Muscle layer of colon (tissue), 2 donors: ENCODE results near the gene MICAL1.

Source experiments
- H3K27ac ChIP-seq: one replicate; pipeline ENCODE4 v1.7.0; 2013; ENCODE audit warnings: low read depth, mild to moderate bottlenecking, low read length, moderate library complexity
- H3K27me3 ChIP-seq, 2 donors: one replicate each; pipeline ENCODE4 v1.7.0; 2013; ENCODE audit warnings: low read length in 2 of 2, mild to moderate bottlenecking in 2 of 2; ENCODE audit not compliant: insufficient read depth in 2 of 2, control insufficient read depth in 1 of 2
- H3K36me3 ChIP-seq: one replicate; pipeline ENCODE4 v1.7.0; 2013; ENCODE audit warnings: mild to moderate bottlenecking, low read length; ENCODE audit not compliant: insufficient read depth
- H3K4me1 ChIP-seq: one replicate; pipeline ENCODE4 v1.7.0; 2013; ENCODE audit warnings: mild to moderate bottlenecking, low read length; ENCODE audit not compliant: insufficient read depth
- H3K4me3 ChIP-seq, 2 donors: one replicate each; pipeline ENCODE4 v1.7.0; 2013; ENCODE audit warnings: low read length in 2 of 2, low read depth in 1 of 2, mild to moderate bottlenecking in 1 of 2, moderate library complexity in 1 of 2
- H3K9ac ChIP-seq: one replicate; pipeline ENCODE4 v1.7.0; 2013; ENCODE audit warnings: low read length
- H3K9me3 ChIP-seq: one replicate; pipeline ENCODE4 v1.7.0; 2013; ENCODE audit warnings: mild to moderate bottlenecking, low read length
- donor health status: abdominal sarcoma.
- donor health status: Adenocarcinoma of cecum.

The MICAL1 gene

DNA sequence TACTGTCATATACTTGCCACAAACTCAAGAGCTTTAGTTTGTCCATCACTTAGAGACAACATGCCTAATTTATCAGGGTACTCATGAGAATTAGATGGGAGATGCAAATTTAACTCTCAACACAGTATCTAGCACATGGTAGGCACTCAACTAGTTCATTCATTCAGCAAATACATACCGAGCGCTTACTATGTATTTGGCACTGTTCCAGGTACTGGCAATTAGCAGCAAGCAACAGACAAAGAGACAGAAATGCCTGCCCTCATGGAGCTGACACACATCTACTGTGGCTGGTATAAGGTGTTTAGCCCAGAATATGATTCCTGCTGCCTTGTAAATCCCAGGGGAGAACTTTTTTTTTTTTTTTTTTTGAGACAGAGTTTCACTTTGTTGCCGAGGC lies 4.8 kb downstream of the MICAL1 start:
- Histone ChIP-seq H3K27me3 (no peaks in the 10 kb centered on the region), H3K9ac (no peak overlapping the region), H3K27ac (no peak overlapping the region), H3K9me3 (no peaks in the 10 kb centered on the region), H3K36me3 (no peaks in the 10 kb centered on the region), H3K4me1 (peaks cover 9% of the 10 kb centered on the region), H3K4me3 (no peak overlapping the region)

DNA sequence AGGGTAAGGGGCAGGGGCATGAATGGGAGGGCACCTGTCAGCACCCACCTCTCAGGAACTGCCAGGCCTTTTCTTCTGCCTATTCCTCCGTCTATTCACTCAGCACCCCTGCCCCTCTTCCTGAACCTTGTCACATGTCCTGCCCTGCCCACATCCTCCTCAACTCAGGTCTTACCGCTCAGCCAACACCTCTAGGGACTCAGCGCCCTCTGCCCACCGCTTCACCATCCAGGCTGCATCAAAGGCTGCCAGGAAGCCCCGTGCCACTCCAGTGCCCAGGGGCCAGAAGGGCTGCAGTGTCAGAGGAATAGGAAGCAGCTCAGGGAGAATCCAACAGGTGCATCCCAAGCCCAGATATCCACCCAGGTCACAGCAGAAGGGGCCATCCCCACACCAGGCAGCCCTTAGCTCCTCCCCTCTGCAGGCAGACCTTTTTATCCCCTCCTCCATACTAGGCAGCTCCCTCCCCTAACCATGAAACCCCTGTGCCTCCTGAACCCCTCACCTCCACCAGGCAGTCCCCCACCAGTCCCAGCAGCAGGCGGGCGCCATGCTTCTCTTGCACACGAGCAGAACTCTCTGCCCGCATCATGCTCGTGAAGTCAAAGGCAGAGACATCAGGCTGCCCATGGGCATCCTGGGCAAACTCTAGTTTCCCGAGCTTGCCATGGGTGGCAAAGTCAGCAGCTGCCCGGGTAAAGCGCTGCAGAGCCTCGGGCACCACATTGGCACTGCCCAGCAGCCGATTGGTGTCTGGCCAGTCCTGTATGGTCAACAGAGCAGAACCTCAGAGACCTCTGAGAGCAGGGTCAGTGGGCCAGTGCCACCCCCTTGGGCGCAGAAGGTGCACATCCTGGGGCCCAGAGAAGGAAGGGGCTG lies 5.5 kb downstream of the MICAL1 start:
- H3K27me3 ChIP-seq, result no peaks in the 10 kb centered on the region
- no peak overlapping the region for H3K4me3 ChIP-seq
- peaks cover 9% of the 10 kb centered on the region for H3K4me1 ChIP-seq
- H3K9me3 ChIP-seq, result no peaks in the 10 kb centered on the region
- H3K36me3 ChIP-seq, result peaks cover 5% of the 10 kb centered on the region
- H3K9ac ChIP-seq, result no peak overlapping the region
- H3K27ac ChIP-seq, result no peak overlapping the region

DNA sequence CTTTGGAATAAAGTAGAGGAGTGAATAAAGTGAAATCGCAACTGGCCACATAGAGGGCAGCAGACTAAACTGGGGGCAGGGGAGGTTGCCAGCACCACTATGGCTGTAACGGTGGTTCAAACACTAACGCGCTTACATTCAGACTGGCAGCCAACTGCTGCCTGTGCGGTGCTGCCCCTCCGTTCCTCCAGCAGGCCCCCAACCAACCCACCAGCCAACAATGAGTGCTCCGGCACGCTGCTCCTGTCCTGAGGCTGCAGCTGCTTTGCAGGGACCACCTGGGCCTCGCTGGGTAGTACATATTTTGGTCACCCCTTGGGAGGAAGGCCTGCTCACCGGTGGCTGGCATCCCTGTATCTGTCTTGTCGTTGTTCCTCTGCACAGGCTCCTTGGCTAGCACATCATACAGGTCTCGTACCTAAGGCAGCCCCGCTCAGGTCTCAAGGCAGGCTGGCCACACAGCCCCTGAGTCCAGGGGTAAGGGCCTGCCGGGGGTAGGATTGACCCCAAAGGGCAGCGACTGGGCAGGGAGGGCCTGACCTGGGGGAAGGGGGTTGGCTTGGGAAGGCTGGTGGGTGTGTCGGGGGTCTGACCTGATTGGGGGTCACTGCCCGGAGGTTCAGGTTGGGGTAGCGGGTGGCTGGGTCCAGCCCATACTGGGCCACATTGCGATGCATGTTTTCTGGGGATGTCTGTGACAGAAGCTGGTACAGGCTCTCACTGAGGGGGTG lies 6.3 kb downstream of the MICAL1 start:
- H3K27me3 ChIP-seq, result no peaks in the 10 kb centered on the region
- H3K27ac ChIP-seq, result no peak overlapping the region
- no peaks in the 10 kb centered on the region for H3K9me3 ChIP-seq
- peaks cover 5% of the 10 kb centered on the region for H3K4me1 ChIP-seq
- H3K9ac ChIP-seq, result no peak overlapping the region
- no peak overlapping the region for H3K4me3 ChIP-seq
- H3K36me3 ChIP-seq, result peaks cover 13% of the 10 kb centered on the region

DNA sequence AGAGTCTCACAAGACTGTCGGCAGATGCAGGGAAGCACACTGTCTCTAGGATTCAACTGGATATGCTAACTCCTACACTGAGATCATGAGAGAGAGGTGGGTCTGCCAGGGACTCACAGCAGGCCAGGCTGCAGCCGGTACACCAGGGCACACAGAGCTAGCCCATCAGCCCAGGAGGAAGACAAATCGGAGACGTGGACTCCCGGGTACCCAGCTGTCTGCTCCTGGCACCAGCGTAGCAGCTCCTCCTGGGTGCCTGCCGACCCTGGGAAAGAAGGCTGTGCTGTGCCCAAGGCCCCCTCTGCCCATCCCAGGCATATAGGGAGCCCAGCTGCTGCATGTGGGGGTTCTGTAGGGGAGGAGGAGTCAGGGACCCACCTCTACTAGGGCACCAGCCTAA lies 7.0 kb downstream of the MICAL1 start:
- H3K9ac ChIP-seq, result no peak overlapping the region
- no peaks in the 10 kb centered on the region for H3K4me1 ChIP-seq
- peaks cover 19% of the 10 kb centered on the region for H3K36me3 ChIP-seq
- no peak overlapping the region for H3K27ac ChIP-seq
- H3K9me3 ChIP-seq, result no peaks in the 10 kb centered on the region
- H3K27me3 ChIP-seq, result no peaks in the 10 kb centered on the region
- no peak overlapping the region for H3K4me3 ChIP-seq

DNA sequence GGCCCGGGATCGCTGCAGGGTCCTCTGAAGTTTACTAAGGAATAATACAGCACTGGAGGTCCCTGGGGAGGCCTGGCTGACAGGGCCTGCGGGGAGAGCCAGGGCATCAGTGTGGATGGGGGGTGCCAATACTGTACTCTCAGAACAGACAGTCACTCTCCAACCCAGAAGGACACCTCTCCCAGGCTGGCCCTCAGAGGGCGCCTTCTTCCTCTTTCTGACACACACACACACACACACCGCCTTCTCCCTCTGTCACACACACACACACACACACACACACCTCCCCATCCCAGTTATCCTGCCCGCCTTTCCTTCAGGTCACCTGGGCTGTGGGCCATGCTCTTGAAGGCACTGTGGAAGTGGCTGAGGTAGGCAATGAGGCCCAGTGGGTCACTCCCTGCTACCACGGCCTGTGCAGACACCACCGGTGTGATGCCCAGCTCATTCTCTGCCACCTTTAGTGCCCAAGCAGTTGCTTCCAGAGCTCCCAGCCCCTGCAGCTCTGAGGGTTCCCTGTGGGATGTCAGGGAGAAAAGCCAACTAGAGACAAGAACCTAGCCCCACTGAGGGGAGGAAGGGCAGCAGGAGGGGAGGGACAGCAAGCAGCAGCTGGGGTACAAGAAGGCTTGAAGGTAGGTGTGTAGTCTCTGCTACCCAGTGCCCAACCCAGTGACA lies 7.6 kb downstream of the MICAL1 start:
- no peak overlapping the region for H3K9ac ChIP-seq
- H3K4me3 ChIP-seq, result no peak overlapping the region
- H3K4me1 ChIP-seq, result no peaks in the 10 kb centered on the region
- H3K27me3 ChIP-seq, result no peaks in the 10 kb centered on the region
- H3K9me3 ChIP-seq, result no peaks in the 10 kb centered on the region
- H3K36me3 ChIP-seq, result peaks cover 20% of the 10 kb centered on the region
- H3K27ac ChIP-seq, result no peak overlapping the region

DNA sequence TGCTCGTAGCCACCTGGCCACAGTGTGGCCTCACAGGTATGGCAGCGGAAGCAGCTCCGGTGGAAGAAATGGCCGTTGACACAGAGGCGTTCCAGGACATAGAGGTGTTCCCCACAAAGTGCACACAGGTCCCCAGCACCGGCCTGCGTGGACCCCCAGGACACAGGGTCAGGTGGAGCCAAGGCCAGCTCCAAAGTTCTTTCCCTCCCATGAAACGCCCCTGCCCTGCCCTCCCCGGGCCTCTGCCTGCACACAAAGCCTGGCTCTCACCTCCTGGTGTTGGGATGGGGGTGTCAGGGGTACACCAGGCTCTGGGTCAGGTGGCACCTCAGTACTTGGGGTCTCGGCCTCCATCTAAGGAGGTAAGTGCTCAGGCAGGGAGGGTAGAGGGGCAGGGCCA lies 8.5 kb downstream of the MICAL1 start:
- peaks cover 23% of the 10 kb centered on the region for H3K36me3 ChIP-seq
- no peak overlapping the region for H3K9ac ChIP-seq
- H3K27me3 ChIP-seq, result no peaks in the 10 kb centered on the region
- no peak overlapping the region for H3K4me3 ChIP-seq
- no peaks in the 10 kb centered on the region for H3K9me3 ChIP-seq
- H3K4me1 ChIP-seq, result peaks cover 5% of the 10 kb centered on the region
- no peak overlapping the region for H3K27ac ChIP-seq

DNA sequence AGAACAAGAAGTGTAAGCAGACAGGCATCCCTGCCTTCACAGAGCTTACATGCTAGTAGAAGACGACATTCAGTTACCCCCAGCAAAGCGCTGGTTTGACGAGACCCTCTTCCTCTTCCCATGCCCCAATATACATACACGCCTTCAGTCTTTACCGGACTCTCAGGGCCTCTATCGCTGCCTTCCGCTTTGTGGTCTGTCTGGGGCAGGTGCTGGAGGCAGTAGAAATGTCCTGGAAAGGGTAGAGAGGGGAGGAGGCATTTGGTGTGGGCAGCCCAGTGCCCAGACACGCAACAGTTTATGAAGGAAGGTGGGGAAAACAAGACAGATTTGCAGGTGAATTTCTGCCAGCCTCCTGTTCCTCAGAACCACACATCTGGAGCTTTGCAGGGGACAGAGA lies 9.0 kb downstream of the MICAL1 start:
- Histone ChIP-seq H3K9ac (no peak overlapping the region), H3K27ac (no peak overlapping the region), H3K9me3 (no peaks in the 10 kb centered on the region), H3K36me3 (peaks cover 23% of the 10 kb centered on the region), H3K27me3 (no peaks in the 10 kb centered on the region), H3K4me3 (no peak overlapping the region), H3K4me1 (peaks cover 10% of the 10 kb centered on the region)

DNA sequence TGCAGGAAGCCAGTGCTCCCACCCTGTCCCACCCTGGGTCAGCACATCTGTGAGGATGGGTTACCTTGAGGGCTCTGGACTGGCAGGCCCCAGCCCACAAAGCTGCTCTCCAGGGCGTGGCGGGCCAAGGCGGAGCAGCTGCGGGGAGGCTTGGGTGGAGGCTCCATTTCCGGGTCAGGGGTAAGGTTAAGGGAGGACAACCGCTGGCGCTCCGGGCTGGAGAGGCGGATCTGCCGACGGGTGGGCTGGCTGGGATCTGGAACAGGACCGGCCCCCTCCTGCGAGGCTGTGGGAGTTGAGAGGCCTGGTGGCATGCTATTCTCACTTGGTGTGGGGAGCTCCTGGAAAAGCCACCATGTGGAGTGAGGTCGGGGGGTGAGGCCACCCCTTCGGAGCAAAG lies 9.5 kb downstream of the MICAL1 start:
- Histone ChIP-seq H3K4me3 (no peak overlapping the region), H3K9me3 (no peaks in the 10 kb centered on the region), H3K36me3 (peaks cover 23% of the 10 kb centered on the region), H3K9ac (no peak overlapping the region), H3K4me1 (peaks cover 14% of the 10 kb centered on the region), H3K27me3 (no peaks in the 10 kb centered on the region), H3K27ac (no peak overlapping the region)

DNA sequence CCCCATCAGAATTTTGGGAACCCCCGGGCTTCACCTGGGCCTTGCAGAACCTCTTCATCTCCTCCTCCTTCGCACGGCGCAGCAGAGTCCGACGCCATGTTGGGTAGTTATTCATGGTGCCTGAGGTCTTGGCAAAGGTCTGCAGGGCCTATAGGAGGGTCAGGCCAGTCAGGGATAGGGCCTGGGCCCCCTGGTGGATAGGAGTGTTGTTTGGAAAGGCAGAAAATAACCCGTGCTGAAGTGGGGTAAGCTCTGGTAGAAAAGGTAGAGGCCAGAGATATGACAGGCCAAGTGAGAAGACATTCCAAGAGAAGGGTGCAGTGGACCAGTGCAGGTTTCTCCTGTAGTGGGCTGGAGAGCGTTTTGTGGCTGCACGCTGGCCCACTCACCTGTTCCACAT lies 10.2 kb downstream of the MICAL1 start:
- peaks cover 23% of the 10 kb centered on the region for H3K36me3 ChIP-seq
- H3K27ac ChIP-seq, result no peak overlapping the region
- peaks cover 14% of the 10 kb centered on the region for H3K4me1 ChIP-seq
- H3K4me3 ChIP-seq, result no peak overlapping the region
- H3K9ac ChIP-seq, result no peak overlapping the region
- H3K27me3 ChIP-seq, result no peaks in the 10 kb centered on the region
- H3K9me3 ChIP-seq, result no peaks in the 10 kb centered on the region

DNA sequence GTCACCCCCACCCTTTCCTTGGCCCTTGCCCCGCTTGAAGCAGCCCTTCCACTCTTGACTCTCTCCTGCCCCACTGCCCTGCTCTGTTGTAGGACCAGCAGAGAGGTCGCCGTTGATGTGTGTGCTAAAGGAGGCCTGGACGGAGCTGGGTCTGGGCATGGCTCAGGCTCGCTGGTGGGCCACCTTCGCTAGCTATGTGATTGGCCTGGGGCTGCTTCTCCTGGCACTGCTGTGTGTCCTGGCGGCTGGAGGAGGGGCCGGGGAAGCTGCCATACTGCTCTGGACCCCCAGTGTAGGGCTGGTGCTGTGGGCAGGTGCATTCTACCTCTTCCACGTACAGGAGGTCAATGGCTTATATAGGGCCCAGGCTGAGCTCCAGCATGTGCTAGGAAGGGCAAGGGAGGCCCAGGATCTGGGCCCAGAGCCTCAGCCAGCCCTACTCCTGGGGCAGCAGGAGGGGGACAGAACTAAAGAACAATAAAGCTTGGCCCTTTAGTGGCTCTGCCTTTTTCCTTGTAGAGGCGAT lies 12.1 kb downstream of the MICAL1 start:
- H3K9ac ChIP-seq, result no peak overlapping the region
- no peak overlapping the region for H3K4me3 ChIP-seq
- no peaks in the 10 kb centered on the region for H3K9me3 ChIP-seq
- no peaks in the 10 kb centered on the region for H3K27me3 ChIP-seq
- H3K27ac ChIP-seq, result no peak overlapping the region
- H3K4me1 ChIP-seq, result peaks cover 14% of the 10 kb centered on the region
- peaks cover 23% of the 10 kb centered on the region for H3K36me3 ChIP-seq

DNA sequence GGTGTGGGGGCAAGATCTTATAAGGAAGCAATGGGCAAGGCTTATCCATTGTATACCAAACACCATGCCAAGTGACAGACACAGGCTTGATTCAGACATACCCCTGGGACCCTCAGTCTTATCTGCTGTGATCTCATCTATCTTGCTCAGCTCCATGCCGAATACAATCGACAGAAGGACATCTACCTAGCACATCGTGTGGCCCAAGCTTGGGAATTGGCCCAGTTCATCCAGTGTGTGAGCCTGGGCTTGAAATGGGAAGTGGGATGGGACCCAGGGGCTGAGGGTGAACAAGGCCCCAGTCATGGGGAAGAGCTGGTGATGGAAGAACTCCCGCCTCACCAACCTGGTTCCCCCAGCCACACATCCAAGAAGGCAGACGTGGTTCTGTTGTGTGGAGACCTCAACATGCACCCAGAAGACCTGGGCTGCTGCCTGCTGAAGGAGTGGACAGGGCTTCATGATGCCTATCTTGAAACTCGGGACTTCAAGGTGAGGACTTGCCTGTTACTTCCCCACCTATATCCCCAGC lies 13.1 kb downstream of the MICAL1 start:
- H3K4me3 ChIP-seq, result peak overlapping the region in 1 of 2 donors; percentile 77
- peaks cover 23% of the 10 kb centered on the region for H3K36me3 ChIP-seq
- peaks cover 14% of the 10 kb centered on the region for H3K4me1 ChIP-seq
- no peaks in the 10 kb centered on the region for H3K27me3 ChIP-seq
- H3K9ac ChIP-seq, result no peak overlapping the region
- no peak overlapping the region for H3K27ac ChIP-seq
- no peaks in the 10 kb centered on the region for H3K9me3 ChIP-seq
